Measurements from ENCODE around the gene CCDC158.

GRCh38 chr4:76267811-76268210, 153.1 kb downstream of the CCDC158 start:
- TF ChIP-seq CTCF (IDR thresholded peaks at IDR 0.05) (no peak), POLR2A (IDR thresholded peaks at IDR 0.05) (no peak), EP300 (IDR thresholded peaks at IDR 0.05) (no peak)

Data from ovary (tissue), 3 donors.